ENCODE data around the gene SPG11. TPM values are rescaled to one million over a fixed set of nuclear protein-coding genes. Genes with fewer than 3 reads are reported as not detected.
"Not testable (repeated sequence)": the region's sequence is repeated elsewhere in the genome, so short reads cannot be mapped to it uniquely, and the experiment has no call there.

Gene SPG11
- total RNA-seq, 1 donor: 74.4 TPM

DNA sequence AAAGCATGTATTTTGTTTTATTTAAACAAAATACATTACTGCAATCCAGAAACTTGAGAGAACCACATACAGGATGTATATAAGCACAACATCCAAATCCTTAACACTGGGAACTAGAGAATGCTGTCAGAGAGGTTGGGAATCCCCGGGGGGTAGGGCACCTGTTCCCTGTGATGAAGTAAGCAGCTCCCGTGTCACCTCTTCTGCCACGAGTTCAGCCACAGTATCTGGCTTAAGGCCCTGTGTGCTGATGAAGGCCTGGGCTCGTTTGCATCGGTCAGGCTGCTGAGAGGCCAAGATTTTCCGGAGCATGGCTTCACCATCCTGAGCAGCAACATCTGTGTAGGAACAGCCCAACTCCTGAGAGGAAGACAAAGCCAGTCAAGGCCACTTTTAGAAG is 90.1 kb downstream of the SPG11 start:
- peaks cover 3% of the 10 kb centered on the region for H3K4me1 ChIP-seq (ENCODE audit: insufficient read depth, low read length)
- H3K27me3 ChIP-seq (ENCODE audit: insufficient read depth, low read length): no peaks in the 10 kb centered on the region
- no peaks in the 10 kb centered on the region for H3K9me3 ChIP-seq (ENCODE audit: low read depth, low read length)
- H3K4me3 ChIP-seq (ENCODE audit: low read length): no peak overlapping the region

DNA sequence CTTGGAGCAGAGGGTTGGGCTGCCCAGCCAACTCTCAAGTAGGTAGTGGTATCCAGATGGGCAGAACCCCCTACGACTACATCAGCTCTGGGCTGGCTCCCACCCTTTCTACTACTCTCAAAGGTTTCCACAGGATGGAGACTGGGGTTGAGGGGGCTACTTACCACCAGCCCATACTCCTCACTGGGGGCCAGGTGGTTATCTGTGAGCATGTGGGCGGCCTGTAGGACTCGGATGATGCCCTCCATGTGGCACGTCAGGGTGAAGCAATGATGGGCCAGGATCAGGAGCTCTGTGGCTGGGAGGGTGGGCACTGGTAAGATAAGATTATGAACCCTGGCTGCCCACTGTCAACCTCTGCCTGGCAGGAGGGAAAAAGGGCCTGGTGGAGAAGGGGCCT is 93.1 kb downstream of the SPG11 start:
- no peaks in the 10 kb centered on the region for H3K9me3 ChIP-seq (ENCODE audit: low read depth, low read length)
- no peaks in the 10 kb centered on the region for H3K4me1 ChIP-seq (ENCODE audit: insufficient read depth, low read length)
- no peaks in the 10 kb centered on the region for H3K27me3 ChIP-seq (ENCODE audit: insufficient read depth, low read length)
- H3K4me3 ChIP-seq (ENCODE audit: low read length): no peak overlapping the region

DNA sequence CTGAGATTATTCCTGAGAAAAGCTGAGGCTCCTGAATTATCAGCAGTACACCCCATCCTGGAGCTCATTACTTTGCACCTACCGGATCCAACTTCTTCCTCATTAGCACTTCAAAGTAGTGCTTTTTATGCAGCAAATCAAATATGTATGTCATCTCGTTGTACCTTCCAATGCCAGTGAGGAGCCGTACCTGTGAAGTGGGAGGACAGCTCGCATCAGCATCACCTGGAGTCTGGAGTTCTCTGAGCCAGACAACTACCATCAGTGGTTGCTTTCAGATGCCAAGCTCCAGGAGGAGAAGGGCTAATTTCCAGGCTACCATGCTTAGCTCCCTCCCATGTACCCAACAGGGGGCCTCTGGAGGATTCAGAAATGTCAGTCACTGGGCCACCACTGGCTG is 94.1 kb downstream of the SPG11 start:
- no peaks in the 10 kb centered on the region for H3K9me3 ChIP-seq (ENCODE audit: low read depth, low read length)
- H3K4me3 ChIP-seq (ENCODE audit: low read length): no peak overlapping the region
- no peaks in the 10 kb centered on the region for H3K27me3 ChIP-seq (ENCODE audit: insufficient read depth, low read length)
- H3K4me1 ChIP-seq (ENCODE audit: insufficient read depth, low read length): no peaks in the 10 kb centered on the region

GRCh38 chr15:44568338-44568737 is 95.1 kb downstream of the SPG11 start:
- H3K27me3 ChIP-seq (ENCODE audit: insufficient read depth, low read length): no peaks in the 10 kb centered on the region
- no peaks in the 10 kb centered on the region for H3K4me1 ChIP-seq (ENCODE audit: insufficient read depth, low read length)
- no peak overlapping the region for H3K4me3 ChIP-seq (ENCODE audit: low read length)
- no peaks in the 10 kb centered on the region for H3K9me3 ChIP-seq (ENCODE audit: low read depth, low read length)

- Histone ChIP-seq H3K4me1 (ENCODE audit: insufficient read depth, low read length) (no peaks in the 10 kb centered on the region), H3K4me3 (ENCODE audit: low read length) (no peak overlapping the region), H3K27me3 (ENCODE audit: insufficient read depth, low read length) (no peaks in the 10 kb centered on the region), H3K9me3 (ENCODE audit: low read depth, low read length) (no peaks in the 10 kb centered on the region)
Observed at GRCh38 chr15:44566155-44566540, 97.3 kb downstream of the SPG11 start.

DNA sequence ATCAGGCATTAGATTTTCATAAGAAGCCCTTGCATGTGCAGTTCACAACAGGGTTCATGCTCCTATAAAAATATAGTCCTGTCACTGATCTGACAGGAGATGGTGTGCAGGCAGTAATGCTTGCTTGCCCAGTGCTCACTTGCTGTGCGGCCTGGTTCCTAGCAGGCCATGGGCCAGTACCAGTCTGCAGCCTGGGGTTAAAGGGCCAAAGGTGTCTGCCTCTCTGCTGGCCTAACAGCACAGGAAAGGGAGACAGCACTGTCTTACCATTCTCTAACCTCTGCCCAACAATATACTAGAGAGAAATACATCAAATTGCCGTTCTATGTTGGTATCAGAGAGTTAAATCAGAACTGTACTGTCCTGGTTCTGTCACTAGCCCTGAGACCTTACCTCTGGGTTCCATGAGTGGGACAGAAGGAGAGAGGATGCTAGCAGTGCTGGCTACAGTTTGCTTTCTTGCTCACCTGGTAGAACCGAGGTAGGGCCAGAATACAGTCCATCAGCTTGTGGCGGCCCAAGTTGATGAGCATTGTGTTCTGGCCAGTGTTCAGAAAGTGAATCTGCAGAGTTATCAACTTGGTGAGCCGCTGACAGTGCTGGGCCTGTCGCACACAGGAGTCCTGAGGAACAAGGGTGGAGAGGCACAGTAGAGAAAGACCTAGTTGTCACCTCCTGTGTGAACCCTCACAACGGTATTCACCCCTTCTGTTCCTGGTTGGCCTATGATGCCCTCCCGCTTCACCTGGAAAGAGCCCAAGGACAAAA is 97.9 kb downstream of the SPG11 start:
- H3K9me3 ChIP-seq (ENCODE audit: low read depth, low read length): no peaks in the 10 kb centered on the region
- H3K4me3 ChIP-seq (ENCODE audit: low read length): no peak overlapping the region
- H3K4me1 ChIP-seq (ENCODE audit: insufficient read depth, low read length): no peaks in the 10 kb centered on the region
- no peaks in the 10 kb centered on the region for H3K27me3 ChIP-seq (ENCODE audit: insufficient read depth, low read length)

DNA sequence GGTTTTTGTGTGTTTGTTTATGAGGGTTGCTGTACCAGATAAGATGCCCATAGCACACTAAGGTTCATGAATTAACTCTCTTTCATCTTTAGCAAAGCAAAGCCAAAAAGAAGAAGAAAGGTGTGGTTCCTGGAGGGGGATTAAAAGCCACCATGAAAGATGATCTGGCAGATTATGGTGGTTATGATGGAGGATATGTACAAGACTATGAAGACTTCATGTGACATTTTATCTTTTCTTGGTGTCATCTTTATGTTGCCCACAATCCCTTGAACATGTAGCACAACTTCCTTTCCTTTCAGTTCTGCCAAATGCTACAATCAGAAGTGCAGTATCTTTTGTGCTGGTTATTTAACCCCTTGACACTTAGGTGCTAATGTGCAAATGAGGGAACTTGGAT is 102.5 kb downstream of the SPG11 start:
- not testable (repeated sequence) for H3K4me1 ChIP-seq (ENCODE audit: insufficient read depth, low read length); H3K9me3 ChIP-seq (ENCODE audit: low read depth, low read length); H3K27me3 ChIP-seq (ENCODE audit: insufficient read depth, low read length); H3K4me3 ChIP-seq (ENCODE audit: low read length)

DNA sequence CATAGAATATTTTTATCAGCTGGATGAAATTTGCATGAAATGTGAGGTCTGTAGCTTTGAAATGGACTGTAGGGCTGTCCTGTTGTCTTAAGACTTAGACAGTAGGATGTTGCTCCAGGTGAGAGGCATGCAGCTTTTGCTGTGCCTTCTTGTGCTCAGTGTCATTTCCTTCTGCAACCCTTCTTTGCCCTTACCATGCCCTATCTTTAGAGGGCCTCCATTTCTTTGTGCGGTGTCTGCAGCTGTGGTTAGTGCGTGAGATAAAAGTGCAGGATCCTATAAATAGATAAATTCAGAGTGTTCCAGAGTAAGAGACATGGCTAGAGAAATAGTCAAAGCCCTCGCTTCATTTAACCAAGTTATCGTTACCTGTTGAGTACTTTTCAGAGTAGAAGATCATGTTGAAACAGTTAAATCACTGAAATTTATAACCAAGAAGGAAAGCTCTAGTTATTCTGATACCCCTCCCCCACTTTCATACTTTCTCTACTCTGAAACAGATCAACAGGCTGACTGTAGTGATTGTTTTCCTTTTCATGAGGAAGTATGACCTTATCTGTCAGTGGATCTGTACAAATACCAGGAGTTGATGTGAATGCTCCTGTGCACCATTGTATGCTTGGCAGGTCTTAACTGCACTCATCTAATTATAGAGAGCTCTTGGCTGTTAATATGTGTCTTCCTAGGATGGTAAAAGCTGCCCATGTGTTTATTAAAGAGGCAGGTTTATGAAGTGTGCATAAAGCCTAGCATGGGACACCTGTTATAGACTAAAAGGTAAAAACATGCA is 108.3 kb downstream of the SPG11 start:
- Histone ChIP-seq H3K9me3 (ENCODE audit: low read depth, low read length) (no peaks in the 10 kb centered on the region), H3K27me3 (ENCODE audit: insufficient read depth, low read length) (no peaks in the 10 kb centered on the region), H3K4me1 (ENCODE audit: insufficient read depth, low read length) (peaks cover 5% of the 10 kb centered on the region), H3K4me3 (ENCODE audit: low read length) (no peak overlapping the region)

- Histone ChIP-seq H3K9me3 (ENCODE audit: low read depth, low read length) (no peaks in the 10 kb centered on the region), H3K27me3 (ENCODE audit: insufficient read depth, low read length) (no peaks in the 10 kb centered on the region), H3K4me1 (ENCODE audit: insufficient read depth, low read length) (peaks cover 15% of the 10 kb centered on the region), H3K4me3 (ENCODE audit: low read length) (no peak overlapping the region)
Observed at GRCh38 chr15:44550734-44551133, 112.7 kb downstream of the SPG11 start.

- H3K27me3 ChIP-seq (ENCODE audit: insufficient read depth, low read length): no peaks in the 10 kb centered on the region
- H3K4me1 ChIP-seq (ENCODE audit: insufficient read depth, low read length): peaks cover 15% of the 10 kb centered on the region
- H3K4me3 ChIP-seq (ENCODE audit: low read length): no peak overlapping the region
- H3K9me3 ChIP-seq (ENCODE audit: low read depth, low read length): no peaks in the 10 kb centered on the region
Observed at GRCh38 chr15:44550256-44550655, 113.2 kb downstream of the SPG11 start.

DNA sequence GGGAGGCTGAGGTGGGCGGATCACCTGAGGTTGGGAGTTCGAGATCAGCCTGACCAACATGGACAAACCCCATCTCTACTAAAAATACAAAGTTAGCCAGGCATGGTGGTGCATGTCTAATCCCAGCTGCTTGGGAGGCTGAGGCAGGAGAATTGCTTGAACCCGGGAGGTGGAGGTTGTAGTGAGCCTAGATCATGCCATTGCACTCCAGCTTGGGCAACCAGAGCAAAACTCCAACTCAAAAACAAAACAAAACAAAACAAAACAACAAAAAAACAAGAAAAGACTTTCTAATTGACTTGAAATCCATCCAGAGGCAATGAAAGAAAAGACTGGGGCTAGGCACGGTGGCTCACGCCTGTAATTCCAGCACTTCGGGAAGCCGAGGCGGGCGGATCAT is 114.3 kb downstream of the SPG11 start:
- H3K27me3 ChIP-seq (ENCODE audit: insufficient read depth, low read length); H3K9me3 ChIP-seq (ENCODE audit: low read depth, low read length); H3K4me3 ChIP-seq (ENCODE audit: low read length): not testable (repeated sequence)
- H3K4me1 ChIP-seq (ENCODE audit: insufficient read depth, low read length): peaks cover 18% of the 10 kb centered on the region

DNA sequence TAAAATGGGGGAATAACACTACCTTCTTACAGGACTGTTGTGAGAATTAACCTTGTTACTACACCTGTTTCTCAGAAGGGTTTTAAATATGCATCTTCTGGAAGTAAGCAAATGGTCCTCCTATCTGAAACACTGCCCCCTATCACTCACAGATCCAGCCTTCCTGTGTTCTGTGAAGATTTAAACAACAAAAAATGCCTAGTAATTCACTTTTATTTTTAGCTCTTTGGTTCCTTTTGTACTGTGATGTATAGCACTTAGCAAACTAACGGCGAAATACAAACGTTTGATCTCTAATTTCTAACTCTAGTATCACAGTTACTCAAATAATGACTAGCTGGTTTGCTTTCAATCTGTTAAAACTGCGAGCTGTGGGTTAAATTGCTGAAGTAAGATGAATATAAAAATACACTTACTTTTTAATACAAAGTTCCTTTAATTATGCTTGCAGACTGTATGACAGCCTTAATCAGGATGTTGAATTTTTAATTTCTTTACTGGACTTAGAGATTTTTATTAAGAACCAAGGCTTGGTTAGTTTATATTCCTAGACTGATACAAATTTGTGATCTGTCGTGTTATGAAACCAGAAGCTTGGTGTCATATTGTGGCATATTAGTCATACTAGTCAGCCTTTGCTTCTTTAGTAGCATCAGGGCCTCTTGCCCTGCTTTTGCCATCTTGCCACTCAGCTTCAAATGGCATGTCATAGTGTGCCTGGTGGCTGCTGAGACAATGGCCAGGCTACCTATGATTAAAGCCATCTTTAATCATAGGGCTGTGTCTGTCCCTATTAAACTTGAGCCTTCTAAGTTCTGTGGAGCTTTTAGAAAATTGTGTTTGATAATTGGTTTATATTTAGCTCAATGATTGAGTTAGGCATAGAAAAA is 117.3 kb downstream of the SPG11 start:
- H3K9me3 ChIP-seq (ENCODE audit: low read depth, low read length): no peaks in the 10 kb centered on the region
- no peak overlapping the region for H3K4me3 ChIP-seq (ENCODE audit: low read length)
- peaks cover 26% of the 10 kb centered on the region for H3K4me1 ChIP-seq (ENCODE audit: insufficient read depth, low read length)
- H3K27me3 ChIP-seq (ENCODE audit: insufficient read depth, low read length): no peaks in the 10 kb centered on the region

DNA sequence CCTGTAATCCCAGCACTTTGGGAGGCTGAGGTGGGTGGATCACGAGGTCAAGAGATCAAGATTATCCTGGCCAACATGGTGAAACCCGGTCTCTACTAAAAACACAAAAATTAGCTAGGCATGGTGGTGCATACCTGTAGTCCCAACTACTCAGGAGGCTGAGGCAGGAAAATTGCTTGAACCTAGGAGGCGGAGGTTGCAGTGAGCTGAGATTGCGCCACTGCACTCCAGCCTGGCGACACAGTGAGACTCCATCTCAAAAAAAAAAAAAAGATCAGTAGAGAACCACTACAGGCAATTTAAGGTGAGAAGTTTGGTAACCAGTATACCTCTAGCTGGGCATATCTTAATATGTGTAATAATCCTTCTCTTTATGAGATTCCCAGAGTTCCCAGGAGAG is 118.7 kb downstream of the SPG11 start:
- peaks cover 26% of the 10 kb centered on the region for H3K4me1 ChIP-seq (ENCODE audit: insufficient read depth, low read length)
- not testable (repeated sequence) for H3K9me3 ChIP-seq (ENCODE audit: low read depth, low read length); H3K4me3 ChIP-seq (ENCODE audit: low read length); H3K27me3 ChIP-seq (ENCODE audit: insufficient read depth, low read length)

DNA sequence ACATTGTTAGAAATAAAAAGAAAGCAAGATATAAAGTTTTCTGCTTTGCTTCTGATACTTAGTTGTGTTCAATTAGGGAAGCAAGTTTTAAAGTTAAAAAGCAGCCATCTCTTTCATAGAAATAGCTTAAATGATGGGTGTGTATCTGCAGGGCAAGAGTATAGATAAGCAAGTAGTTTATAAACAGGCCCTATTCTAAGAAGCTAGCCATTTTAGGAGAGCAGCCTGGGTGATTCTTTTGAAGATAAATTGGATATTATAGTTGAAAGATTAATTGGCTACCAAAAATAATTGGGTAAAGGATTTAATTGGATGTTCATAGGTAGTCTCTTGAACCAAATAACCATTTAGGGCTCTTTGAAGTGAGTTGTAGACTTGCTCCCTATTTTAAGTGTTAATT is 120.9 kb downstream of the SPG11 start:
- no peak overlapping the region for H3K4me3 ChIP-seq (ENCODE audit: low read length)
- H3K4me1 ChIP-seq (ENCODE audit: insufficient read depth, low read length): peaks cover 38% of the 10 kb centered on the region
- no peaks in the 10 kb centered on the region for H3K9me3 ChIP-seq (ENCODE audit: low read depth, low read length)
- no peaks in the 10 kb centered on the region for H3K27me3 ChIP-seq (ENCODE audit: insufficient read depth, low read length)

DNA sequence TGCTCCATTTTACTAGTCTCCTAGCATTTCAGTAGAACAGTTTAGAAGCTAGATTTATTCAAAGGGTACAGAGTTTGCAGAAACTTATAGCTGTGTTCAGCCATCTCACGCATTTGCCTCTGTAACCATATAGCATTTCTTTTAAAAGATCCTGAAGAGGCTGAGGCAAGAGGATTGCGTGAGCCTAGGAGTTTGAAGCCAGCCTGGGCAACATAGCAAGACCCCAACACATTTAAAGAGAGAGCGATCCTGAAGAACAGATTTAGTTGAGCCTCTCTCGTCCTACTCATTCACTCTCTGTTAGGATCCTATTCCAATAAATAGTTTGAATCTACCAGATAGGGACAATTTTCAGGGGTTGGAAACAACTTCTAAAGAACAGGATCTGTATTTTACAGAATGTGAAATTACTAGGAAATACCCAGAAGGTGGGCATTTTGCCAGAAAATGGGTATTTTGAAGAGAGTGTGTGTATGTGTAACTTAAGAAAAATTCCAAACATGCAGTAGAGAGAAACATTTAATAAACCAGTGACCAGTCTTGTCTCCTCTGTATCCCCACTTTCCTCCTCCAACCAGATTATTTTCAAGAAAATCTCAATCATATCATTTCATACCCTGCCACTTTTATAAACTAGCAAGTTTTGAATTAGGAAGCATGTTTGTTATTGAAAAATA is 122.0 kb downstream of the SPG11 start:
- Histone ChIP-seq H3K4me1 (ENCODE audit: insufficient read depth, low read length) (peaks cover 33% of the 10 kb centered on the region), H3K9me3 (ENCODE audit: low read depth, low read length) (no peaks in the 10 kb centered on the region)

More for the DNA sequence above, 122.0 kb downstream of the SPG11 start:
- Histone ChIP-seq H3K27me3 (ENCODE audit: insufficient read depth, low read length) (no peaks in the 10 kb centered on the region), H3K4me3 (ENCODE audit: low read length) (no peak overlapping the region)

All from mononuclear cell (primary cell).